PC-3 (cell line): ENCODE measurements around the gene PRDM12. TPM values are rescaled to one million over a fixed set of nuclear protein-coding genes. Genes with fewer than 3 reads are reported as not detected.

ENCODE experiments used
- ATAC-seq: fragments of 200-7000 bp; cut with Tn5 transposase; 2 replicates; pipeline ENCODE4 v1.9.1; 2020; ENCODE audit warnings: mild to moderate bottlenecking, moderate library complexity
- BruUV-seq: library from RNA; stranded (reverse); fragments of 400-500 nt; replicated peaks from 2 replicates; lab custom pipeline; 2021; lab: Mats Ljungman, UMichigan
- CTCF ChIA-PET: fragments of 300-600 bp; sonication (Branson Sonifier 250); formaldehyde crosslinking; loops from one replicate; lab custom pipeline; 2022; ENCODE audit warnings: antibody characterized with exemption; lab: Charles Lee
- POLR2A ChIA-PET: fragments of 300-600 bp; sonication (Branson Sonifier 250); formaldehyde crosslinking; loops from one replicate; lab custom pipeline; 2022; ENCODE audit warnings: antibody characterized with exemption; ENCODE audit not compliant: unreplicated experiment; lab: Charles Lee
- DNase-seq: peaks from one replicate; pipeline ENCODE4 v3.0.0-alpha.2; 2015
- H2AFZ ChIP-seq: fragments of 300-600 bp; sonication (generic); 2 replicates; pipeline ENCODE4 v1.6.0; 2016; ENCODE audit warnings: antibody characterized with exemption, low read length
- H3F3A ChIP-seq: fragments of 300-600 bp; sonication (generic); one replicate; pipeline ENCODE4 v1.6.0; 2017; ENCODE audit warnings: antibody characterized with exemption, low read length, control low read depth, mild to moderate bottlenecking; ENCODE audit not compliant: unreplicated experiment
- H3K27ac ChIP-seq: fragments of 300-600 bp; sonication (generic); 2 replicates; pipeline ENCODE4 v1.5.1; 2016; ENCODE audit warnings: mild to moderate bottlenecking, low read length
- H3K27me3 ChIP-seq: fragments of 300-600 bp; sonication (generic); 2 replicates; pipeline ENCODE4 v1.6.1; 2016; ENCODE audit warnings: low read length, mixed read lengths
- H3K36me3 ChIP-seq: fragments of 300-600 bp; sonication (generic); 2 replicates; pipeline ENCODE4 v1.6.1; 2016; ENCODE audit warnings: low read depth, mixed run types, low read length, mixed read lengths
- H3K4me1 ChIP-seq: fragments of 300-600 bp; sonication (generic); 2 replicates; pipeline ENCODE4 v1.5.1; 2016; ENCODE audit warnings: low read length; ENCODE audit not compliant: insufficient read depth
- H3K4me2 ChIP-seq: fragments of 300-600 bp; sonication (generic); 2 replicates; pipeline ENCODE4 v1.6.0; 2016; ENCODE audit warnings: low read length
- H3K4me3 ChIP-seq: fragments of 300-600 bp; sonication (generic); 2 replicates; pipeline ENCODE4 v1.5.1; 2016; ENCODE audit warnings: mild to moderate bottlenecking, low read length, mixed read lengths
- H3K79me2 ChIP-seq: fragments of 300-600 bp; sonication (generic); 2 replicates; pipeline ENCODE4 v1.6.1; 2017; ENCODE audit warnings: low read length, mixed read lengths
- H3K9ac ChIP-seq: fragments of 300-600 bp; sonication (generic); 2 replicates; pipeline ENCODE4 v1.6.0; 2016; ENCODE audit warnings: mild to moderate bottlenecking, low read length
- H3K9me2 ChIP-seq: fragments of 300-600 bp; sonication (generic); replicated peaks from 2 replicates; pipeline ENCODE4 v1.6.1; 2016; ENCODE audit warnings: mixed run types, low read length, mixed read lengths
- H3K9me3 ChIP-seq: fragments of 300-600 bp; sonication (generic); 2 replicates; pipeline ENCODE4 v1.6.1; 2016; ENCODE audit warnings: low read length, mixed read lengths
- H4K20me1 ChIP-seq: fragments of 300-600 bp; sonication (generic); 2 replicates; pipeline ENCODE4 v1.6.1; 2016; ENCODE audit warnings: low read length, mixed read lengths
- CTCF ChIP-seq: fragments of 300-600 bp; sonication (generic); conservative IDR thresholded peaks from 2 replicates; pipeline ENCODE4 v1.5.1; 2017; ENCODE audit warnings: antibody characterized with exemption, low read depth, mild to moderate bottlenecking, low read length
- EZH2 ChIP-seq: fragments of 300-600 bp; sonication (generic); IDR thresholded peaks from one replicate; pipeline ENCODE4 v1.6.1; 2017; ENCODE audit warnings: antibody characterized with exemption, mild to moderate bottlenecking, low read length; ENCODE audit not compliant: unreplicated experiment
- EZH2phosphoT487 ChIP-seq: fragments of 300-600 bp; sonication (generic); IDR thresholded peaks from 2 replicates; pipeline ENCODE4 v1.6.1; 2018; ENCODE audit warnings: mild to moderate bottlenecking, antibody characterized with exemption, low read length, borderline replicate concordance
- intact Hi-C: fragments of 100-400 bp; cut with micrococcal nuclease; formaldehyde crosslinking; loops from 2 replicates; pipeline ENCODE4 v1.9.0; 2023
- total RNA-seq: library from RNA; depleted of rRNA; stranded (reverse); fragments of >200 nt; gene quantifications from 2 replicates; pipeline ENCODE4 v1.2.3, GENCODE V29; 2014

Gene PRDM12
- total RNA-seq, 1 experiment from 2014 or later = not detected

GRCh38 chr9:130663258-130663976, 977 bp upstream of the PRDM12 start:
- Histone ChIP-seq H3K9ac (no peak overlapping the region), H3K9me2 (no peaks in the 10 kb centered on the region), H3K36me3 (no peaks in the 10 kb centered on the region), H3K27ac (no peak overlapping the region), H3K4me2 (peak overlapping the region; percentile 22; the same call in 1 of the 2 replicates), H3K4me1 (no peaks in the 10 kb centered on the region), H2AFZ (no peak overlapping the region), H3K4me3 (no peak overlapping the region), H3K27me3 (peaks cover 40% of the 10 kb centered on the region), H3K9me3 (no peaks in the 10 kb centered on the region), H4K20me1 (no peaks in the 10 kb centered on the region), H3K79me2 (no peaks in the 10 kb centered on the region), H3F3A (no peaks in the 10 kb centered on the region)
- DNase-seq = no peak
- BruUV-seq = no TSS peak
- CTCF ChIA-PET = no interaction called here
- peak; percentile 64 for ATAC-seq
- intact Hi-C loops = no loop called here
- POLR2A ChIA-PET = no interaction called here
- TF ChIP-seq CTCF (no peak), EZH2 (no peak), EZH2phosphoT487 (no peak)

- Histone ChIP-seq H4K20me1 (no peaks in the 10 kb centered on the region), H3K4me3 (no peak overlapping the region), H3K9me2 (no peaks in the 10 kb centered on the region), H3K36me3 (no peaks in the 10 kb centered on the region), H3K4me2 (peak overlapping the region; percentile 22; the same call in 1 of the 2 replicates), H2AFZ (no peak overlapping the region), H3K9ac (no peak overlapping the region), H3K79me2 (no peaks in the 10 kb centered on the region), H3K4me1 (no peaks in the 10 kb centered on the region), H3K27ac (no peak overlapping the region), H3K9me3 (no peaks in the 10 kb centered on the region), H3K27me3 (peaks cover 40% of the 10 kb centered on the region), H3F3A (no peaks in the 10 kb centered on the region)
- no TSS peak for BruUV-seq
- ATAC-seq (no peak), DNase-seq (no peak)
- ChIA-PET CTCF (no interaction called here), POLR2A (no interaction called here)
- no peak for TF ChIP-seq EZH2
- intact Hi-C loops = no loop called here
Observed at GRCh38 chr9:130663977-130664250, 480 bp upstream of the PRDM12 start.

GRCh38 chr9:130665029-130665430, 636 bp downstream of the PRDM12 start:
- Histone ChIP-seq H3K9ac (no peak overlapping the region), H2AFZ (no peak overlapping the region), H3K27me3 (peaks cover 40% of the 10 kb centered on the region), H3K36me3 (no peaks in the 10 kb centered on the region), H3K9me3 (no peaks in the 10 kb centered on the region), H3F3A (no peaks in the 10 kb centered on the region), H3K79me2 (no peaks in the 10 kb centered on the region), H3K4me3 (peak overlapping the region; percentile 30; the same call in 1 of the 2 replicates), H3K9me2 (no peaks in the 10 kb centered on the region), H4K20me1 (no peaks in the 10 kb centered on the region), H3K4me1 (no peaks in the 10 kb centered on the region), H3K27ac (no peak overlapping the region), H3K4me2 (peak overlapping the region; percentile 56; the same call in 1 of the 2 replicates)
- intact Hi-C loops = no loop called here
- POLR2A ChIA-PET = no interaction called here
- TF ChIP-seq EZH2 = no peak
- ATAC-seq = no peak
- CTCF ChIA-PET = no interaction called here
- no TSS peak for BruUV-seq
- no peak for DNase-seq
